Activated CD4-positive, alpha-beta T cell treated with anti-CD3 and anti-CD28 coated beads, Interleukin-2, amount 10 ng/mL, durations not matched to agents 24 days and 14 days (primary cell): ENCODE results near the gene MTMR2. TPM values are rescaled to one million over a fixed set of nuclear protein-coding genes. Genes with fewer than 3 reads are reported as not detected.

Source experiments
- DNase-seq: peaks from one replicate; pipeline ENCODE4 v3.0.0; 2022
- H3K27ac Mint-ChIP-seq: one replicate; pipeline ENCODE4 v1.8.0; 2022; ENCODE audit warnings: mild to moderate bottlenecking, mixed read lengths
- H3K27me3 Mint-ChIP-seq: one replicate; pipeline ENCODE4 v1.8.0; 2022; ENCODE audit warnings: mixed read lengths
- H3K36me3 Mint-ChIP-seq: one replicate; pipeline ENCODE4 v1.8.0; 2022; ENCODE audit warnings: low read depth, mild to moderate bottlenecking, mixed read lengths
- H3K4me1 Mint-ChIP-seq: one replicate; pipeline ENCODE4 v1.8.0; 2021; ENCODE audit warnings: mixed read lengths
- H3K4me3 Mint-ChIP-seq: one replicate; pipeline ENCODE4 v1.8.0; 2022; ENCODE audit warnings: mild to moderate bottlenecking, moderate library complexity, mixed read lengths
- H3K9me3 Mint-ChIP-seq: one replicate; pipeline ENCODE4 v1.8.0; 2021; ENCODE audit warnings: mixed read lengths
- intact Hi-C: fragments of 100-400 bp; cut with micrococcal nuclease; formaldehyde crosslinking; loops from one replicate; pipeline ENCODE4 v1.15.1; 2023
- total RNA-seq: library from RNA; stranded (reverse); gene quantifications from 2 replicates; pipeline ENCODE4 v1.2.3, GENCODE V29; 2022

MTMR2 gene
- total RNA-seq, 1 donor from 2014 or later, result 37.5 TPM

DNA sequence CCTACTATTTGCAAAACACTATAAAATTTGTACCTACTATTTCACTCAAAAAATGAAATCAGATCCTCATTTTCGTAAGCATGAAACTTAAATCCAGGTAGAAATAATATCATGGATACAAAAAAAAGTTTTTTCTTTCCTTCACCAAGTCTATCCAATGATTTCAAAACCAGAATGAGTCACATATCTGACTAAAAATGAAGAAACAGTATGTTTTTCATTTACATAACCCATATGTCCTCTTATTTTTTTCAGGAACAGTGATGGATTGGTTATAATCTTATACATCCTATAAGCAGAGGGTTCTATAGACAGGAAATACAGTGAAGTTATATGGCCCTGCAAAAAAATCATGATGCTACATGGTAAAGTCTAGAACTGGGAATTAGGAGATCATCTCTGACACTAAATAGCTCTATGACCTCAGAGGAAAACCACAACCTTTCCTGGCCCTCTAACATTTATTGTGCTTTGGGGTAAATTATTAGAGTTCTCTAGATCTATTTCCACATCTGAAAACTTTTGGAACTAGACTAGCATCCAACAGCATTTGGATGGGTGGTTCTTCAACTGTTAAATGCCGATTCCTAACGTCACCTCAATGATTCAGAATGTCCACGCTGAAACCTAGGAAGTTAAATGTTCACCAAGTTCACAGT, 10.9 kb downstream of the MTMR2 start:
- Mint-ChIP-seq H3K36me3 (peaks cover 5% of the 10 kb centered on the region), H3K27me3 (no peaks in the 10 kb centered on the region), H3K27ac (no peak overlapping the region), H3K4me3 (no peak overlapping the region), H3K9me3 (no peaks in the 10 kb centered on the region), H3K4me1 (peaks cover 12% of the 10 kb centered on the region)
- no peak for DNase-seq
- intact Hi-C loops, result no loop called here

DNA sequence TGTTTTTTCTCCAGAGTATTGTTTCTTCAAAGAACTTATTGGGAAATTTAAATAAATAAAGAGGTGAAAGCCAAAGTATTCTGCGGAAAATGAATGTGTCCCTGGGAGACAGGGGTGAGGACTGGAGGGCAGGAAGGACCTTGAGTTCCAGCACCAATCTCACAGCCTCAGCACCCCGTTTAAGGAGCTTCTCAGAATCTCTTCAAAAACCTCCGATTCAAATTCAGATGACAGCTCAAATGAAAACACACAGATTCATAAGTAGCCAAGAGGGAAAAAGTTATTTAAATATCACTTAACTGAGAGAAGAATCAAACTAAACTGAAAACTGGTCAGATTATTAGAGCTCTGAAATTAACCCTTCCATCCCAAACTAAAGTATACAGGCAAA, 12.5 kb downstream of the MTMR2 start:
- no peak for DNase-seq
- no peak overlapping the region for H3K27ac Mint-ChIP-seq
- H3K9me3 Mint-ChIP-seq, result peaks cover 3% of the 10 kb centered on the region
- peaks cover 15% of the 10 kb centered on the region for H3K4me1 Mint-ChIP-seq
- H3K27me3 Mint-ChIP-seq, result no peaks in the 10 kb centered on the region
- H3K4me3 Mint-ChIP-seq, result no peak overlapping the region
- H3K36me3 Mint-ChIP-seq, result peaks cover 5% of the 10 kb centered on the region
- intact Hi-C loops, result no loop called here

- H3K36me3 Mint-ChIP-seq, result peaks cover 5% of the 10 kb centered on the region
- intact Hi-C loops, result no loop called here
Measured at GRCh38 chr11:95910638-95911368, 13.1 kb downstream of the MTMR2 start.

GRCh38 chr11:95908826-95909225, 15.1 kb downstream of the MTMR2 start:
- Mint-ChIP-seq H3K4me1 (peaks cover 8% of the 10 kb centered on the region), H3K9me3 (peaks cover 3% of the 10 kb centered on the region), H3K36me3 (peaks cover 5% of the 10 kb centered on the region), H3K27ac (no peak overlapping the region), H3K27me3 (no peaks in the 10 kb centered on the region), H3K4me3 (no peak overlapping the region)
- no peak for DNase-seq
- intact Hi-C loops, result no loop called here

More at GRCh38 chr11:95910638-95911368, 13.1 kb downstream of the MTMR2 start:
- H3K4me3 Mint-ChIP-seq, result no peak overlapping the region
- no peaks in the 10 kb centered on the region for H3K27me3 Mint-ChIP-seq
- no peak for DNase-seq
- peaks cover 11% of the 10 kb centered on the region for H3K4me1 Mint-ChIP-seq
- peaks cover 3% of the 10 kb centered on the region for H3K9me3 Mint-ChIP-seq
- no peak overlapping the region for H3K27ac Mint-ChIP-seq

GRCh38 chr11:95907476-95907875, 16.4 kb downstream of the MTMR2 start:
- Mint-ChIP-seq H3K4me1 (peaks cover 3% of the 10 kb centered on the region), H3K9me3 (peaks cover 3% of the 10 kb centered on the region), H3K27me3 (no peaks in the 10 kb centered on the region), H3K4me3 (no peak overlapping the region), H3K27ac (no peak overlapping the region), H3K36me3 (peaks cover 5% of the 10 kb centered on the region)
- no peak for DNase-seq
- intact Hi-C loops, result no loop called here

- Mint-ChIP-seq H3K36me3 (no peaks in the 10 kb centered on the region), H3K9me3 (peaks cover 3% of the 10 kb centered on the region), H3K4me3 (no peak overlapping the region), H3K27me3 (no peaks in the 10 kb centered on the region), H3K4me1 (peaks cover 3% of the 10 kb centered on the region), H3K27ac (no peak overlapping the region)
- no peak for DNase-seq
- intact Hi-C loops, result no loop called here
Measured at GRCh38 chr11:95904009-95904650, 19.8 kb downstream of the MTMR2 start.

GRCh38 chr11:95898782-95899181, 25.1 kb downstream of the MTMR2 start:
- Mint-ChIP-seq H3K4me3 (no peak overlapping the region), H3K4me1 (peaks cover 2% of the 10 kb centered on the region), H3K9me3 (no peaks in the 10 kb centered on the region), H3K27me3 (no peaks in the 10 kb centered on the region), H3K27ac (no peak overlapping the region), H3K36me3 (no peaks in the 10 kb centered on the region)
- intact Hi-C loops, result no loop called here
- DNase-seq, result no peak

DNA sequence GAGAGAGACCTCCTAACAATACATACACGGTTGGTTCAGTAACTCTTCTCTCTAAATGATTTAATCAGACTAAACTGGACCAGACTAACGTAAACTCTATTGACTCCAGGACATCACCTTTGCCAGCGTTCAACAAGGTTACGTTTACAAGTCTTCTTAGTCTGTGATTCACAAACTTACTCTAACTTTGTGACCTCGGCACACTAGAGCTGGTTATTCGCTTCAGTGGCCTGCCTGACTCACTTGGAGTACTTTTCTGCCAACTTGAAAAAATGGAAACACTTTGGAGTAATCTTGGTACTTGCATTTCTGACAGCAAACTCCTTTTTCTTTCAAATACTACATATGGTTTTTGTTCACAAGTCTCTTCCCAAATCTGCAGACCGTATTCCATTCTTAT, 26.2 kb downstream of the MTMR2 start:
- intact Hi-C loops, result no loop called here
- peaks cover 2% of the 10 kb centered on the region for H3K4me1 Mint-ChIP-seq
- H3K27me3 Mint-ChIP-seq, result no peaks in the 10 kb centered on the region
- no peak overlapping the region for H3K27ac Mint-ChIP-seq
- no peaks in the 10 kb centered on the region for H3K9me3 Mint-ChIP-seq
- H3K36me3 Mint-ChIP-seq, result no peaks in the 10 kb centered on the region
- DNase-seq, result no peak
- no peak overlapping the region for H3K4me3 Mint-ChIP-seq

GRCh38 chr11:95895815-95896214, 28.1 kb downstream of the MTMR2 start:
- H3K4me1 Mint-ChIP-seq, result peaks cover 2% of the 10 kb centered on the region
- H3K36me3 Mint-ChIP-seq, result no peaks in the 10 kb centered on the region
- H3K9me3 Mint-ChIP-seq, result no peaks in the 10 kb centered on the region
- H3K27me3 Mint-ChIP-seq, result no peaks in the 10 kb centered on the region
- no peak for DNase-seq
- H3K4me3 Mint-ChIP-seq, result no peak overlapping the region
- no peak overlapping the region for H3K27ac Mint-ChIP-seq
- intact Hi-C loops, result no loop called here

GRCh38 chr11:95892892-95893570, 30.9 kb downstream of the MTMR2 start:
- intact Hi-C loops, result no loop called here
- Mint-ChIP-seq H3K4me3 (no peak overlapping the region), H3K4me1 (peaks cover 7% of the 10 kb centered on the region), H3K9me3 (no peaks in the 10 kb centered on the region), H3K36me3 (peaks cover 2% of the 10 kb centered on the region), H3K27ac (no peak overlapping the region), H3K27me3 (no peaks in the 10 kb centered on the region)
- no peak for DNase-seq

GRCh38 chr11:95892492-95892891, 31.4 kb downstream of the MTMR2 start:
- H3K9me3 Mint-ChIP-seq, result no peaks in the 10 kb centered on the region
- peaks cover 7% of the 10 kb centered on the region for H3K4me1 Mint-ChIP-seq
- H3K27me3 Mint-ChIP-seq, result no peaks in the 10 kb centered on the region
- intact Hi-C loops, result no loop called here
- no peak overlapping the region for H3K4me3 Mint-ChIP-seq
- peaks cover 2% of the 10 kb centered on the region for H3K36me3 Mint-ChIP-seq
- no peak for DNase-seq
- no peak overlapping the region for H3K27ac Mint-ChIP-seq

DNA sequence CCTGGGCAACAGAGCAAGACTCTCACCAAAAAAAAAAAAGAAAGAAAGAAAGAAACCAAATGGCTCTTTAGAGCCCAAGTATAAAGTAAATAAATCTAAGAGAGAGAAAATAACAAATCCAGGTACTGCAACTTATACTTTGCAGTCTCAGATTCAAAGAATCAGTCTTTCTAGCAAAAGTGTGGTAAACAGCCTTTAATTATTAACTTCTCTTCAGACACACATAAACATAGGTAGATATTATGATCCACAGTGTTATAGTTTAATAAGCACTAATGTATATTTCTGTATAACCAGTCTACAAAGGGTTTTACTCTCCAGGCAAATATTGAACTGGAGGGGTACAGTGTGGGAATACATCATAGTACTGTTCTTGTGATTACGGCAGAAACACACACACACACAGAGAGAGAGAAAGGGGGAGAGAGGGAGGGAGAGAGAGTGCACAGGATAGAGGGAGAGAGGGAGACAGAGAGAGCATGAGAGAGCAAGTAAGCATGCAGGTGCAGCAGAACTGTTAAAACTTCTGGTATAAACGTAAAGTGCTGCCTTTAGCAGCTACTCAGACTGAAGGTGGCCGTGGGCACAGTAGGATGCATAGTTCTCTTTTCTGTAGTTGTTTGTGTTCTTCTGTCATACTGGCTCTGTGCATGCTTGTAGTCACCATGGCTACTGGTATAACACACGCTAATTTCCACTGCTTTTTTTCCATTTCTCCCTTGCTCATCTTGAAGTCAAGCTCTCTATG, 32.3 kb downstream of the MTMR2 start:
- H3K27me3 Mint-ChIP-seq, result no peaks in the 10 kb centered on the region
- H3K4me1 Mint-ChIP-seq, result peaks cover 7% of the 10 kb centered on the region
- no peak overlapping the region for H3K4me3 Mint-ChIP-seq
- no peak for DNase-seq
- no peak overlapping the region for H3K27ac Mint-ChIP-seq
- peaks cover 2% of the 10 kb centered on the region for H3K36me3 Mint-ChIP-seq
- no peaks in the 10 kb centered on the region for H3K9me3 Mint-ChIP-seq
- intact Hi-C loops, result no loop called here

GRCh38 chr11:95888852-95889251, 35.1 kb downstream of the MTMR2 start:
- Mint-ChIP-seq H3K9me3 (no peaks in the 10 kb centered on the region), H3K36me3 (peaks cover 10% of the 10 kb centered on the region), H3K4me1 (peaks cover 6% of the 10 kb centered on the region), H3K4me3 (no peak overlapping the region), H3K27ac (no peak overlapping the region), H3K27me3 (no peaks in the 10 kb centered on the region)
- intact Hi-C loops, result no loop called here
- no peak for DNase-seq
